Upper lobe of left lung (tissue), 6 donors: Measurements from ENCODE around the gene NKX2-1. TPM values are rescaled to one million over a fixed set of nuclear protein-coding genes. Genes with fewer than 3 reads are reported as not detected.
A peak's percentile ranks its signal among the peaks of the same experiment; 100 is the strongest.

Experiments used
- ATAC-seq, 2 donors: fragments of 200-7000 bp; cut with Tn5 transposase; one replicate each; pipeline ENCODE4 v1.9.1; 2022; ENCODE audit warnings: mild to moderate bottlenecking in 2 of 2, moderate library complexity in 2 of 2; ENCODE audit not compliant: low FRiP score in 2 of 2
- DNase-seq, 2 donors: peaks; one replicate each; pipeline ENCODE4 v3.0.0-alpha.2; 2019 to 2020
- H3K27ac ChIP-seq, 4 donors: fragments of 200-600 bp; sonication (generic); one replicate each; pipeline ENCODE4 v1.5.1; 2016 to 2019
- H3K27me3 ChIP-seq, 4 donors: fragments of 200-600 bp; sonication (generic); one replicate each; pipeline ENCODE4 v1.5.1; 2017 to 2019
- H3K36me3 ChIP-seq, 4 donors: fragments of 200-600 bp; sonication (generic); one replicate each; pipeline ENCODE4 v1.5.1; 2016 to 2019
- H3K4me1 ChIP-seq, 4 donors: fragments of 200-600 bp; sonication (generic); one replicate each; pipeline ENCODE4 v1.5.1; 2018 to 2019
- H3K4me3 ChIP-seq, 4 donors: fragments of 200-600 bp; sonication (generic); one replicate each; pipeline ENCODE4 v1.5.1; 2017 to 2019; ENCODE audit warnings: mild to moderate bottlenecking in 2 of 4, moderate library complexity in 1 of 4
- H3K9me3 ChIP-seq, 4 donors: fragments of 200-600 bp; sonication (generic); one replicate each; pipeline ENCODE4 v1.5.1; 2018 to 2019
- EP300 ChIP-seq, 4 donors: sonication (generic); formaldehyde crosslinking; IDR thresholded peaks; one replicate each; pipeline ENCODE4 v1.5.1; 2017; ENCODE audit warnings: antibody characterized with exemption in 4 of 4, control low read depth in 2 of 4
- POLR2A ChIP-seq, 4 donors: fragments of 450-650 bp; IDR thresholded peaks; one replicate each; pipeline ENCODE4 v1.5.1; 2016 to 2017; ENCODE audit warnings: antibody characterized with exemption in 4 of 4, mild to moderate bottlenecking in 2 of 4
- POLR2AphosphoS5 ChIP-seq, 2 donors: sonication (generic); formaldehyde crosslinking; IDR thresholded peaks; one replicate each; pipeline ENCODE4 v1.5.1; 2017; ENCODE audit warnings: antibody characterized with exemption in 2 of 2
- WGBS, 2 donors: methylation state at CpG; one replicate each; pipeline ENCODE4 v1.1.5; 2017 to 2018; 5-methylcytosine and 5-hydroxymethylcytosine counted together
- total RNA-seq, 6 donors: library from RNA; depleted of rRNA in 4 of 6; stranded (reverse); fragments of >200 nt in 4 of 6; gene quantifications; one replicate each; pipeline versions ENCODE4 v1.1.0 to v1.2.1, GENCODE V29; 2016 to 2021
- TF ChIP-seq, protein P1 (sequence below), 6 experiments: fragments of 450-650 bp in 4 of 6; fragments of 200-600 bp in 2 of 6; sonication (generic) in 2 of 6; IDR thresholded peaks; one replicate each; pipeline ENCODE4 v1.5.1; 2016 to 2019; ENCODE audit warnings: antibody characterized with exemption in 6 of 6
- donor health status: DM: no; HTN: no; CAD: no; lungs with moderate emphysema.
- donor health status: DM: no; HTN: yes; CAD: no; lungs with severe emphysema.

Gene NKX2-1
- total RNA-seq, 6 donors from 2014 or later: 140 to 467 (median 284) TPM

DNA sequence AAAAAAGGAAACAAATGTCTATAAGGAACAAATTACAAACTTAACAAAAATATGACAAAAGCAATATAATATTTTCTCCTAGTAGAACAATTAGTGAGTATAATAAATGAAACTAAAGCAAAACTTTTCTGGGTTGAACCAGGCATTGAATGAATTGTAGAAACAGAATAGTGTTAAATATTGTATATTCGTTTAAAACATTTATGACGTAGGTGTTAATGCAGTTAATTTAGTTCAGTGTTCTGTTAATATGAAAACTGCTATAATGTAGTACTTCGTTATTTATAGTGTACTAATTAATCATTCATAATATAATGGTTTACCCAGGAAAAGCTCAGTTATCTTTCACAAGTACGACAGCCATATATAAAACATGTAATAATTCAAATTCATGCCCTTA is 23.7 kb downstream of the NKX2-1 start:
- TF ChIP-seq, protein P1, sequence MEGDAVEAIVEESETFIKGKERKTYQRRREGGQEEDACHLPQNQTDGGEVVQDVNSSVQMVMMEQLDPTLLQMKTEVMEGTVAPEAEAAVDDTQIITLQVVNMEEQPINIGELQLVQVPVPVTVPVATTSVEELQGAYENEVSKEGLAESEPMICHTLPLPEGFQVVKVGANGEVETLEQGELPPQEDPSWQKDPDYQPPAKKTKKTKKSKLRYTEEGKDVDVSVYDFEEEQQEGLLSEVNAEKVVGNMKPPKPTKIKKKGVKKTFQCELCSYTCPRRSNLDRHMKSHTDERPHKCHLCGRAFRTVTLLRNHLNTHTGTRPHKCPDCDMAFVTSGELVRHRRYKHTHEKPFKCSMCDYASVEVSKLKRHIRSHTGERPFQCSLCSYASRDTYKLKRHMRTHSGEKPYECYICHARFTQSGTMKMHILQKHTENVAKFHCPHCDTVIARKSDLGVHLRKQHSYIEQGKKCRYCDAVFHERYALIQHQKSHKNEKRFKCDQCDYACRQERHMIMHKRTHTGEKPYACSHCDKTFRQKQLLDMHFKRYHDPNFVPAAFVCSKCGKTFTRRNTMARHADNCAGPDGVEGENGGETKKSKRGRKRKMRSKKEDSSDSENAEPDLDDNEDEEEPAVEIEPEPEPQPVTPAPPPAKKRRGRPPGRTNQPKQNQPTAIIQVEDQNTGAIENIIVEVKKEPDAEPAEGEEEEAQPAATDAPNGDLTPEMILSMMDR (IDR thresholded peaks at IDR 0.05): no peak
- TF ChIP-seq EP300 (IDR thresholded peaks at IDR 0.05) (no peak), POLR2A (IDR thresholded peaks at IDR 0.05) (no peak), POLR2AphosphoS5 (IDR thresholded peaks at IDR 0.05) (no peak)
- H3K4me3 ChIP-seq: no peak overlapping the region
- no peaks in the 10 kb centered on the region for H3K27me3 ChIP-seq
- H3K36me3 ChIP-seq: no peaks in the 10 kb centered on the region
- no peak overlapping the region for H3K27ac ChIP-seq
- H3K4me1 ChIP-seq: no peaks in the 10 kb centered on the region
- DNase-seq (no peak), ATAC-seq (no peak)
- no peaks in the 10 kb centered on the region for H3K9me3 ChIP-seq
- 54 to 58% methylated on average over 4 of the region's 4 CpGs for WGBS, 2 donors

DNA sequence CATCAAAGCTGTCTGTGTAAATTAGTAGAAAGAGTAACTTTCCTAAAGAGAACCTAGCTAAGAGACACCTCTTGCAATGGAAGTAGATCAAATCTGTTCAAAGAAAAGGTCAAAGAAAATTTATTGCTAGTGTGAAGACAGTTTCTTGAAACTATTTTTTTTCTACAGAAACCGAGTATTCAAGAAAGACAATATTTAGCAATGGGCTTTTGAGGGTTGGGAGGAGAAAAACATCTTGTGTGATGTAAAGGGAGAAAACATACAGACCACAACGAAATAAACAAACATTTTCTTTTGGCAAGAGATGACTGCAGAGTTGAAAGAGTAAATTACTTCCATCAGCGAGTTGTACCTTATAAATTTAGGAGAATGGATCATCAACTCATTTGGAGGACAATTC is 24.4 kb downstream of the NKX2-1 start:
- Histone ChIP-seq H3K9me3 (no peaks in the 10 kb centered on the region), H3K36me3 (no peaks in the 10 kb centered on the region), H3K4me1 (no peaks in the 10 kb centered on the region), H3K27ac (peak overlapping the region in 1 of 4 donors; percentile 2), H3K27me3 (no peaks in the 10 kb centered on the region), H3K4me3 (no peak overlapping the region)
- ATAC-seq (no peak), DNase-seq (no peak)
- TF ChIP-seq, protein P1 (IDR thresholded peaks at IDR 0.05): no peak
- TF ChIP-seq POLR2AphosphoS5 (IDR thresholded peaks at IDR 0.05): no peak
- no peak for TF ChIP-seq POLR2A (IDR thresholded peaks at IDR 0.05)
- no peak for TF ChIP-seq EP300 (IDR thresholded peaks at IDR 0.05)
- WGBS, 2 donors: 5 to 8% methylated on average over 3 of the region's 3 CpGs

DNA sequence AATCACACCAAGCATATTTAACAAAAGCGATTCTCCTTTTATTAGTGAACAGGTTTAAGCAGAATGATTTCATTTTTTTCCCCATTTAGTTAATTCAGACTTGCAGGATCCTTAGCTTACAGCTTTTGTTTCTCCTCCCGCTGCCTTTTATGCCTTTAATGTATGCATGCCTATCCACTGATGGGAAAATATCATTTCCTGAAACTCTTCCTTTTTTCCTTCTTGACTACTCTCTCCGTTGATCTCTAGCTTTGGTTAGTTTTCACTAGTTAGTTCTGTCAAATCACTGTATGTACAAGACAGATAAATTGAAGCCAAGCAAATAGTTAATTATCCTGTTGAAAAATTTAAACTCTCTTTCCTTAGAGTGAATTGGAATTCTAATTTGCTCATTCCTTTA is 26.3 kb downstream of the NKX2-1 start:
- H3K27ac ChIP-seq: no peak overlapping the region
- TF ChIP-seq POLR2AphosphoS5 (IDR thresholded peaks at IDR 0.05) (no peak), EP300 (IDR thresholded peaks at IDR 0.05) (no peak), POLR2A (IDR thresholded peaks at IDR 0.05) (no peak)
- no peaks in the 10 kb centered on the region for H3K9me3 ChIP-seq
- DNase-seq (no peak), ATAC-seq (no peak)
- H3K4me1 ChIP-seq: no peaks in the 10 kb centered on the region
- H3K27me3 ChIP-seq: no peaks in the 10 kb centered on the region
- 13 to 29% methylated on average over 3 of the region's 3 CpGs for WGBS, 2 donors
- H3K4me3 ChIP-seq: no peak overlapping the region
- no peaks in the 10 kb centered on the region for H3K36me3 ChIP-seq

DNA sequence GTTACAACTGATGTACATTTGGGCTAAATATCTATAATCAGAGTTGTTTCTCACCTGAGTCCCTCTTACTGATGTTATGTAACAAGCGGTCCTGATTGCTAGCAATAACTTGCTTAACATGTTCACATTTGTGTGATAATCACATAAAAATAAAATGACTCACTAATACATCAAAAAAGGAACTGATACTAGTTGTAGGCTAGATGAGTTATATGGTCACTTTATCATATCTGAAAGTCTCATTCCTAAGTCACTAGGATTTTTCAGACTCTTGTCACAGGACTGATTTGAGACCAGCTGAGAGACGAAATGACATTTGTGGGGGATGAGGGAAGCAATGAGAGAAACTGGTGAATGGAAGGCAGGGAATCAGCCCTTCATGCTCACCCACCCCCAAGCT is 34.3 kb downstream of the NKX2-1 start:
- Histone ChIP-seq H3K4me1 (peaks cover 0 to 9% (median 0%) of the 10 kb centered on the region in 4 donors), H3K9me3 (no peaks in the 10 kb centered on the region), H3K4me3 (no peak overlapping the region), H3K27ac (no peak overlapping the region), H3K36me3 (peaks cover 0 to 3% (median 0%) of the 10 kb centered on the region in 4 donors), H3K27me3 (no peaks in the 10 kb centered on the region)
- no peak for ATAC-seq
- DNase-seq: no peak
- WGBS, 2 donors: 78 to 86% methylated on average over 2 of the region's 2 CpGs
- TF ChIP-seq, protein P1 (IDR thresholded peaks at IDR 0.05): no peak
- TF ChIP-seq POLR2A (IDR thresholded peaks at IDR 0.05): no peak
- no peak for TF ChIP-seq POLR2AphosphoS5 (IDR thresholded peaks at IDR 0.05)
- TF ChIP-seq EP300 (IDR thresholded peaks at IDR 0.05): no peak

DNA sequence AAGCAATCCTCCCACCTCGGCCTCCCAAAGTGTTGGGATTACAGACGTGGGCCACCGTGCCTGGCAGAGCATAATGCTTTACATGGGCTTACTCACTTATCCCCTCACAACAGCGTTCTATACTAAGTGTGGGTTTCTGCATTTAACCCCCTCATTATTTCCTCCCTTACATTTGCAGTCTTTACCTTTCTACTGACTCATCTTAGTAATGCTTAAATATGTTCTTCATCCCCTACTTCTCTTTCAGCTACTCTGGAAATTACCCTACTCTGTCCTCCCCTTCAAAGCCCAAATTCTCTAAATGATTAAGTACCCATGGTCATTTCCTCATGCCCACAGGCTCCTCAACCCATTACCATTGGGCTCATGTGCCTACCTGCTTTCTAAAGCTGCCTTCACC is 40.7 kb downstream of the NKX2-1 start:
- no peaks in the 10 kb centered on the region for H3K27me3 ChIP-seq
- no peak overlapping the region for H3K4me3 ChIP-seq
- ATAC-seq (no peak), DNase-seq (no peak)
- peaks cover 0 to 8% (median 0%) of the 10 kb centered on the region in 4 donors for H3K4me1 ChIP-seq
- H3K36me3 ChIP-seq: peaks cover 0 to 5% (median 1%) of the 10 kb centered on the region in 4 donors
- no peak overlapping the region for H3K27ac ChIP-seq
- TF ChIP-seq POLR2A (IDR thresholded peaks at IDR 0.05): no peak
- TF ChIP-seq EP300 (IDR thresholded peaks at IDR 0.05): no peak
- TF ChIP-seq POLR2AphosphoS5 (IDR thresholded peaks at IDR 0.05): no peak
- TF ChIP-seq, protein P1 (IDR thresholded peaks at IDR 0.05): no peak
- H3K9me3 ChIP-seq: no peaks in the 10 kb centered on the region
- WGBS, 2 donors: 76 to 80% methylated on average over 4 of the region's 4 CpGs
